HK-2 (cell line): ENCODE results near the gene TEAD3.
"Not testable (repeated sequence)": the region's sequence is repeated elsewhere in the genome, so short reads cannot be mapped to it uniquely, and the experiment has no call there.

Experiments
- DNase-seq: peaks from one replicate; pipeline ENCODE4 v3.0.0-alpha.2; 2018; ENCODE audit not compliant: unreplicated experiment

Gene TEAD3

GRCh38 chr6:35496841-35497570, at the start of gene TEAD3:
Gene TEAD3 (minus strand): TSS chr6:35497079.
- peak; percentile 74 for DNase-seq

GRCh38 chr6:35544769-35545361, 48.0 kb upstream of the TEAD3 start:
- DNase-seq, result no peak

- DNase-seq, result no peak
These were observed 46.7 kb upstream of the TEAD3 start for GRCh38 chr6:35543459-35544193.

- no peak for DNase-seq
These were observed 45.0 kb upstream of the TEAD3 start for GRCh38 chr6:35541836-35542235.

GRCh38 chr6:35539223-35539622, 42.3 kb upstream of the TEAD3 start:
- no peak for DNase-seq

DNA sequence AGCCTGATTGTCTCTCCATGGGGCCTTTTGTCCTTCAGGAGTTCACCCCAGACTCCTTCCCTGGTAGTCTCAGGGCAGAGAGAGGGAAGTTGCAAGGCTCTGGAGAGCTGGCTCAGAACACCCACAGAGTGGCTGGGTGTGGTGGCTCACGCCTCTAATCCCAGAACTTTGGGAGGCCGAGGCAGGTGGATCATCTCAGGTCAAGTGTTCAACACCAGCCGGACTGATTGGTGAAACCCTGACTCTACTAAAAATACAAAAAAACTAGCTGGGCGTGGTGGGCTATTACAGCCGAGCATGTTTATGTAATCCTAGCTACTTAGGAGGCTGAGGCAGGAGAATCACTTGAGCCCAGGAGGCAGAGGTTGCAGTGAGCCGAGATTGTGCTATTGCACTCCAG, 39.0 kb upstream of the TEAD3 start:
- not testable (repeated sequence) for DNase-seq

GRCh38 chr6:35534407-35535170, 37.7 kb upstream of the TEAD3 start:
- DNase-seq, result no peak

DNA sequence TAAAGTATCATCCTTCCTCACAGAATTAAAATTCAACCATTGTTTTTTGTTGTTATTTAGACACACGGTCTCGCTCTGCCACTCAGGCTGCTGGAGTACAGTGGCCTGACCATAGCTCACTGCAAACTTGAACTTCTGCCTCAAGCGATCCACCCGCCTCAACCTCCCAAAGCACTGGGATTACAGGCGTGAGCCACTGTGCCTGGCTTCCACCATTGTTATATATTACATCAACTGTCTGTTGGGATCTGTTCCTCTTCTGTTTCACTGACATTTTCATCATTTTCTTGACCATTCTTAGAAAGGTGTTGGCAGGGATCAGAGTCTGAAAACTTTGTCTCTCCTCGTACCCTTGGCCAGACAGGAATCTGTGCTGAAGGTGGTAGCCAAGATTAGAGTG, 37.1 kb upstream of the TEAD3 start:
- DNase-seq, result no peak

DNA sequence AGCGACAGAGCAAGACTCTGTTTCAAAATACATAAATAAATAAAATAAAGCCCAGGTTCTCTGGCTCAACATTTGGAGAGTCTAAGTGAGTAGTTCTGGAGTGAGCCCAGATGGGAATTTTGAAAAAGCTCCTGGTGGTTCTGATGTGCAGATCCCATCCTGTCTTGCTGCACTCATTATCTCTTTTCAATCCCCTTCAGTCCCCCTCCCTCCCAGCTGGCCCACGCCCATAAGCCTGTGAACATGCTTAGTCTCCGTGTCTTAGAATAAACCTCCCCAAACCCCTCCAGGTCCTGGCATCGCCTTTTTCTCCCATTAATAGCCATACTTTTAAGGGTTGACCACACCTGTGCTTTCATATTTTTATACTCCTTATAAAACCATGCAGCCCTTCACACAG, 35.2 kb upstream of the TEAD3 start:
- no peak for DNase-seq

DNA sequence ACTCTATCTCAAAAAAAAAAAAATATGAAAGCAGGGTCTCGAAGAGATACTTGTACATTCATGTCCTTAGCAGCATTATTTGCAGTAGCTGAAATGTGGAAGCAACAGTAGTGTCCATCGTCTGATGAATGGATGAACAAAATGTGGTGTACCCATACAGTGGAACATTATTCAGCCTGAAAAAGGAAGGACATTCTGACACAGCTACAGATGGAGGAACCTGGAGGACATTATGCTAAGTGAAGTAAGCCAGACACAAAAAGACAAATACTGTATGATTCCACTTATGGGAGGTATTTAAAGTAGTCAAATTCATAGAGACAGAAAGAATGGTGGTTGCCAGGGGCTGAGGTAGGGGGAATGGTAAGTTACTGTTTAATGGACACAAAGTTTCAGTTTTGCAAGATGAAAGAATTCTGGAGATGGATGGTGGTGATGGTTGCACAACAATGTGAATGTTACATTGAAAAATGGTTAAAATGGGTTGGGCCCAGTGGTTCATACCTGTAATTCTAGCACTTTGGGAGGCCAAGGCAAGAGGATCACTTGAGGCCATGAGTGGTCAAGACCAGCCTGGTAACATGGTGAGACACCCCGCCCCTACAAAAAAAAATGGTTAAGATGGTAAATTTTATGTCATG, 27.6 kb upstream of the TEAD3 start:
- no peak for DNase-seq

- peak; percentile 81 for DNase-seq
These were observed 26.1 kb upstream of the TEAD3 start for GRCh38 chr6:35522660-35523658.

GRCh38 chr6:35522151-35522550, 25.3 kb upstream of the TEAD3 start:
- no peak for DNase-seq

DNA sequence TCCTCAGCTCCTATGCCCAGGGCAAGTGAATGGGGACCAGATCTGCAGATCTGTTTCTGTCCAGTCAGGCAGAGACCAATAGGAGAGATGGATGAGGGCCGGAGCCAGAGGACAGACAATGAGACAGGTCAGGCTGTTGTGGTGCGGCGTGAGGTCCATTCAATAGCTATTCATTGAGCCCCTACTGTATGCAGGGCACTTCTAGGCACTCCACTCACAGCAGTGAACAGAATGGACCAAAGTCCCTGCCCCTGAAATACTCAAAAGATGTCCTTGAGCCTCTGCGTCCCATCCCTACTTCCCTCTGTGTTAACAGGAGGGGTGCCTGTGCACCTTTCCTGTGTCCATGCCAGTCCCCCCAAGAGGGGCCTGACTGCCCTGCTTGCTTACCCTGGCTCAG, 24.4 kb upstream of the TEAD3 start:
- DNase-seq, result no peak

GRCh38 chr6:35519313-35520015, 22.6 kb upstream of the TEAD3 start:
- no peak for DNase-seq

DNA sequence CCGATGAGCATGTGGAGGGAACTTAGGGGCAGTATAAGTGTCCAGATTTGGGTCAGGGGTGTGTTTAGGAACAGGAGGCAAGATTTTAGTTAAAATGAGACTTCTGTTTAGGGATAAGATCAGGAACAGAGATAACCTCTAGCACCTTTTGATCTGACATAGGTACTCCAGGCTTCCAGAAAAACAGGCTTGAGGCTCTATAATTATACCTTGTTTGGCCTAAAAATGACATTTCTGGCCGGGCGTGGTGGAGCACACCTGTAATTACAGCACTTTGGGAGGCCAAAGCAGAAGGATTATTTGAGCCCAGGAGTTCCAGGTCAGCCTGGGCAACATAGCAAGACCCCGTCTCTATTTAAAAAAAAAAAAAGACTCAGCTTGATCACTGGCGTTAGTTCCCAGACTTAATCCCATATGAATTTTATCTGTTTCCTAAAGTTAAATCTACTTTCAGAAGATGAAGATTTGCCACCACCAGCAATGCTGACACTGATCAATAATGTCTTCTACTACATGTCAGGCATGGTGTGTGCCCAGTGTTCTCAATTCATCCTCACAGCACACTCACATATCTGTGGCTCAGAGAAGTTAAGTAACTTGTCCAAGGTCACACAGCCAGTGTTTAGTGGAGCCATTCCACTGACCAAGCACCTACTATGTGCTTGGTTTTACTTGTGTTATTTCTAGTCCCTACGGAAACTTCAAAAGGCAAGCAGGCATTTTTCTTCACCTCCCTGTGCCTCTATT, 21.9 kb upstream of the TEAD3 start:
- no peak for DNase-seq

- DNase-seq, result not testable (repeated sequence)
These were observed 21.1 kb upstream of the TEAD3 start for GRCh38 chr6:35517978-35518377.

- DNase-seq, result no peak
These were observed 19.8 kb upstream of the TEAD3 start for GRCh38 chr6:35516712-35517111.

DNA sequence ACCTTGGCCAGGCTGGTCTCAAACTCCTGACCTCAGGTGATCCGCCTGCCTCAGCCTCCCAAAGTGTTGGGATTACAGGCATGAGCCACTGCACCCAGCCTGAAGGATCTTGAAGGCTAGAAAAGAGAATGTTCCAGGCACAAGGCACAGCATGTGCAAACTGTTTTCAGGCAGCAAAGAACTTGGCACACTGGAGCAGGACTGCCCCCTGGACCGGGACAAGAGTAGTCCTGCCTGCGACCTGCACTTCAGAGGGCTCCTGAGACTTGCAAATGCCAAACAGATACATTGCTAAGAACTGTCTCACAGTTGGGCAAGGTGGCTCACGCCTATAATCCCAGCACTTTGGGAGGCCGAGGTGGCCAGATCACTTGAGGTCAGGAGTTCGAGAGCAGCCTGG, 19.1 kb upstream of the TEAD3 start:
- not testable (repeated sequence) for DNase-seq

DNA sequence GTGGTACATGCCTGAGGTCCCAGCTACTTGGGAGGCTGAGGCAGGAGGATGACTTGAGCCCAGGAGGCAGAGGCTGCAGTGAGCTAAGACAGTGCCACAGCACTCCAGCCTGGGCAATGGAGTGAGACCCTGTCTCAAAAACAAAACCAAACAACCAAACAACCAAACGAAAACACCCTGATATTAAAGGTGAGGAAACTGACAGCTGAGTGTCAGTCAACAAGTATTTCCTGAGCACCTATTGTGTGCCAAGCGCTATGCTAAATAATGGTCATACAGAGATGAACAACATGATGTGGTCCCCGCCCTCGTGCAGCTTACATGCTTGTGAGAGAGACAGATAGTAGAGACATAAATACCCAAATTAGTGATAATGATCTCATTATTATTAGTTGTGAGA, 17.7 kb upstream of the TEAD3 start:
- no peak for DNase-seq
